B cell (primary cell): Measurements from ENCODE around the gene YPEL3.

Experiments
- EZH2 ChIP-seq: IDR thresholded peaks from 2 replicates; pipeline ENCODE4 v1.6.1; 2012; ENCODE audit warnings: borderline replicate concordance, low read depth, mild to moderate bottlenecking, moderate library complexity, low read length; ENCODE audit not compliant: insufficient read depth, poor library complexity, severe bottlenecking
- TF ChIP-seq, protein P1 (sequence below): fragments of 200-600 bp; IDR thresholded peaks from one replicate; pipeline ENCODE4 v1.8.0; 2022; ENCODE audit warnings: antibody characterized with exemption, mild to moderate bottlenecking

DNA sequence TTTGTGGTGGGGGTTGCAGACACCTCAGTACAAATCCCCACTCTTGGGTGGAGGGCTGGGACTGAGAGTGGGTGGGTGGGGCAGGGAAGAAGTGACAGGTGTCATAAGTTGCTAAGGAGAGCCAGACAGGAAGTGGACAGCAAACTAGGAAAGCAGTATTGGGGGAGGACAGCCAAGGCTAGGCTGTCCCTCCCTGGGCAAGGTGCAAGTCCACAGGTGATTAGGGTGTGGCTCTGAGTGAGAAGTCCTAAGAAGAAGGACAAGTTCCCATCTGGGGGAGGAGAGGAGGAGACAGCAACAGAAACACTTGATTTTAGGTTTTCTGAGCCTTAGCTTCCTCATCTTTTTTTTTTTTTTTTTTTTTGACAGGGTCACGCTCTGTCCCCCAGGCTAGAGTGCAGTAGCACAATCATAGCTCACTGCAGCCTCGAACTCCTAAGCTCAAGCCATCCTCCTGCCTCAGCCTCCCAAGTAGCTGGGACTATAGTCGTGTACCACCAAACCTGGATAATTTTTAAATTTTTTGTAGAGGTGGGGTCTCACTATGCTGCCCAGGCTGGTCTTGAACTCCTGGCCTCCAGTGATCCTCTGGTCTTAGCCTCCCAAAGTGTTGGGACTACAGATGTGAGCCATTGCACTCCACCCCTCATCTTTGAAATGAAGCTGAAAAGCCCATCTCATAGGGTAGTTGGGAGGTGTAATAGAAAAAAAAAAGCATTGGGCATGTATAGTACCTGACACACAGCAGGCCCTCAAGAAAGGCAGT, 24.5 kb upstream of the YPEL3 start:
- TF ChIP-seq, protein P1, sequence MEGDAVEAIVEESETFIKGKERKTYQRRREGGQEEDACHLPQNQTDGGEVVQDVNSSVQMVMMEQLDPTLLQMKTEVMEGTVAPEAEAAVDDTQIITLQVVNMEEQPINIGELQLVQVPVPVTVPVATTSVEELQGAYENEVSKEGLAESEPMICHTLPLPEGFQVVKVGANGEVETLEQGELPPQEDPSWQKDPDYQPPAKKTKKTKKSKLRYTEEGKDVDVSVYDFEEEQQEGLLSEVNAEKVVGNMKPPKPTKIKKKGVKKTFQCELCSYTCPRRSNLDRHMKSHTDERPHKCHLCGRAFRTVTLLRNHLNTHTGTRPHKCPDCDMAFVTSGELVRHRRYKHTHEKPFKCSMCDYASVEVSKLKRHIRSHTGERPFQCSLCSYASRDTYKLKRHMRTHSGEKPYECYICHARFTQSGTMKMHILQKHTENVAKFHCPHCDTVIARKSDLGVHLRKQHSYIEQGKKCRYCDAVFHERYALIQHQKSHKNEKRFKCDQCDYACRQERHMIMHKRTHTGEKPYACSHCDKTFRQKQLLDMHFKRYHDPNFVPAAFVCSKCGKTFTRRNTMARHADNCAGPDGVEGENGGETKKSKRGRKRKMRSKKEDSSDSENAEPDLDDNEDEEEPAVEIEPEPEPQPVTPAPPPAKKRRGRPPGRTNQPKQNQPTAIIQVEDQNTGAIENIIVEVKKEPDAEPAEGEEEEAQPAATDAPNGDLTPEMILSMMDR, result no peak
- TF ChIP-seq EZH2, result no peak
